Activated CD4-positive, CD25-positive, alpha-beta regulatory T cell treated with anti-CD3 and anti-CD28 coated beads, Interleukin-2, amount 50 U/mL, for 72 hours (primary cell): ENCODE data around the gene SETD1B.
"Not testable (repeated sequence)": the region's sequence is repeated elsewhere in the genome, so short reads cannot be mapped to it uniquely, and the experiment has no call there.

Experiments
- DNase-seq: peaks from one replicate; pipeline ENCODE4 v3.0.0; 2021

The SETD1B gene

DNA sequence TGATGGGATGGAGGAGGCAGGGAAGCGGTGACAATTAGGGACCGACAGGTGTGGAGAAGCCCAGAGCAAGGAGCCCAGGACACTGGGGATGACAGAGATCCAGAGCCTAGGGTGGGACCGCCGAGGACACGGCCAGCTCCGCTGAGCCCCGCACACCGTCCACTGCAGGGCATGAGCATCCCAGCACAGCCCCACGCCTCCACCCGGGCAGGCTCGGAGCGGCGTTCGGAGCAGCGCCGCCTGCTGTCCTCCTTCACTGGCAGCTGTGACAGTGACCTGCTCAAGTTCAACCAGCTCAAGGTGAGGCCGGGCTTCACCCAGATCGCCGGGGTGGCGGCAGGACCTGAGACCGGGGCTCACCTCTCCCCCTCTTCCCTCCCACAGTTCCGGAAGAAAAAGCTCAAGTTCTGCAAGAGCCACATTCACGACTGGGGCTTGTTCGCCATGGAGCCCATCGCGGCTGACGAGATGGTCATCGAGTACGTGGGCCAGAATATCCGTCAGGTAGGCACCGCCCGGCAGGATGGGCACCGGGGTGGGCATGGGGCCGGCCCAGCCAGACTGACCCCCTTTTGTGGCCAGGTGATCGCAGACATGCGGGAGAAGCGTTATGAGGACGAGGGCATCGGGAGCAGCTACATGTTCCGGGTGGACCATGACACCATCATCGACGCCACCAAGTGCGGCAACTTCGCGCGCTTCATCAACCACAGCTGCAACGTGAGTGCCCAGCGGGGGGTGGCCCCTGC is 23.7 kb downstream of the SETD1B start:
- no peak for DNase-seq

GRCh38 chr12:121828306-121828705 is 24.5 kb downstream of the SETD1B start:
- DNase-seq, result no peak

GRCh38 chr12:121828826-121829225 is 25.0 kb downstream of the SETD1B start:
- DNase-seq, result no peak

- no peak for DNase-seq
Measured at GRCh38 chr12:121829250-121829918, 25.6 kb downstream of the SETD1B start.

GRCh38 chr12:121830134-121830533 is 26.3 kb downstream of the SETD1B start:
- no peak for DNase-seq

DNA sequence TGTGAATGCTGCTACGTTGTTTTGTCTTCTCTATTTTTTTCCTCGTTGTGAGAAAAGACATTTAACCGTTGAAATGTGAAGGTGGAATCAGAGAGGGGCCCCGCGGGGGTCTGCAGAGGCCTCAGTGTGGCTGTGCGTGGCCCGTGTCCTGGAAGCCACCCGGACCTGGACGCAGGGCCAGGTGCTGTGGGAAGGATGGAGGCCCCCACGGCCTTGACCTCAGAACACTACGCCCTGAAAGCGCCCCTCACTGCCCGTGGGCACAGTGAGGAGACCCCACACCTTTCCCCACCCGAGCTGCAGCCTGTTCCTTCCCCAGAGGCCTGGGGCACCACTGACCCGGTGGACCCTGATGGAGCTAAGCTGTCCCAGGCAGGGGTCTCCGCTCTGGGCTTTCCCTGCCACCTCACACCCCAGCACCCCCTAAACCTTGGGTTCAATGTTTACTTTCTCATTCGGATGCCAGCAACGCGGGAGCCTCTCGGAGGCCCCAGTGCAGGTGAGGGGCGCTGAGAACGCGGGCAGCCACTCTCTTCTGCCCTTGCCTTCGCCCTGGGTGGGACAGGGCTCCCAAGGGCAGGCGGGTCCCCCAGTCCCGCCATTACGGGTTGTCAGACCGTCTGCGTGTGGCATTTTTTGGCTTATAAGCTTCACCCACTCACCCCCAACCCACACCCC is 26.9 kb downstream of the SETD1B start:
- no peak for DNase-seq

- DNase-seq, result no peak
Measured at GRCh38 chr12:121831571-121832245, 27.9 kb downstream of the SETD1B start.

- no peak for DNase-seq
Measured at GRCh38 chr12:121837680-121838079, 33.9 kb downstream of the SETD1B start.

DNA sequence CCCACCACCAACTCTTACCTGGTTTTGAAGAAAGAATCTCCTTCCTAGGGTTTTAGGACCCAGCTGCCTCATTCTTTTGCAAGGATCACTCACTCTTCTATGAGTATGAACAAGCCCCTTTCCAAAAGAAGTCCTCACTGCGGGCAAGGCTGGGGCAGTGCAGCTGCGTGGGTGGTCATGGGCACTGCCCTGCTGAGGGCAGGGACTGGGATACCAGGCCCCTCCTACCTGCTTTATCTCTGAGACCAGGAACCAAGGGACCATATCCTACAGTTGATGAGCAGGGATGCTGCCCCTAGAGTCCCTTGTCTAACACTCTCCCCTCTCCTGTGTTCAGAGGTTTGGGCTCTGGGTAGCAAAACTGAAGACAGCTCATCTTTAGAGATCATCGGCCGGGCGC is 34.3 kb downstream of the SETD1B start:
- no peak for DNase-seq

DNA sequence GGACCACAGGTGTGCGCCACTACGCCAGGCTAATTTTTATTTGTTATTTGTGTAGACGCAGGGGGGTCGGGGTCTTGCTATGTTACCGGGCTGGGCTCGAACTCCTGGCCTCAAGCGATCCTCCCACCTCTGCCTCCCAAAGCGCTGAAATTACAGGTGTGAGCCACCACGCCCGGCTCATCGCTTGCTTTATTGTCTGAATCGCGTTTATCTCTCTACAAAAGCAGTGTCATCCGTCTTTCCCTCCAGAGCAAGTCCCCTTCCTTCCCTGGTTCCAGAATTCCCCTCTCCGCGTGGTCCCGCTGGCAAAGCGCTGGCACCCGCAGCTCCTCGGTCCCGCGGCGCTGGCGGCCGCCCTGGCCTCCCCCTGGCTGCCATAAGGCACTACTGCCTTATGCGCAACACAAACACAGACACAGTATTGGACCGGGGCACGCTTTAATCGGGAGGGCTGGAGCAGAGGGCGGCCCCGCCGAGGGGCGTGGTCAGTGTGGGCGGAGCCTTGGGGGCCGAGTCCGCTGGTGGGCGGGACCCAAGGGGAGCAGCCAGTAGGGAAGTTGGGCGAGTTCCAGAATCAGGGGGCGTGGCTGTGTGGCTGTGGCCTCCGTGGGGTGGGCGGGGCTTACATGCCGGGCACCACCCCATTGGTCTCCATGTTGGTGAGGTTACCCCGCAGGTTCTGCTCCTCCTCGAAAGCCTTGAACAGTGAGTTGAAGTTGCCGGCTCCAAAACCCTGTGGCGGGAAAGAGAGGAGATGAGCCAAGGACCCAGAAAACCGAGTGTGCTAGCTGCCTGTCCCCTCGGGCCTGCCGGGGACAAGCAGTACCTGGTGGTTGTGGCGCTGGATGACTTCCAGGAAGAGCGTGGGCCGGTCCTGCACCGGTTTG is 35.5 kb downstream of the SETD1B start:
- DNase-seq, result peak; percentile 100

DNA sequence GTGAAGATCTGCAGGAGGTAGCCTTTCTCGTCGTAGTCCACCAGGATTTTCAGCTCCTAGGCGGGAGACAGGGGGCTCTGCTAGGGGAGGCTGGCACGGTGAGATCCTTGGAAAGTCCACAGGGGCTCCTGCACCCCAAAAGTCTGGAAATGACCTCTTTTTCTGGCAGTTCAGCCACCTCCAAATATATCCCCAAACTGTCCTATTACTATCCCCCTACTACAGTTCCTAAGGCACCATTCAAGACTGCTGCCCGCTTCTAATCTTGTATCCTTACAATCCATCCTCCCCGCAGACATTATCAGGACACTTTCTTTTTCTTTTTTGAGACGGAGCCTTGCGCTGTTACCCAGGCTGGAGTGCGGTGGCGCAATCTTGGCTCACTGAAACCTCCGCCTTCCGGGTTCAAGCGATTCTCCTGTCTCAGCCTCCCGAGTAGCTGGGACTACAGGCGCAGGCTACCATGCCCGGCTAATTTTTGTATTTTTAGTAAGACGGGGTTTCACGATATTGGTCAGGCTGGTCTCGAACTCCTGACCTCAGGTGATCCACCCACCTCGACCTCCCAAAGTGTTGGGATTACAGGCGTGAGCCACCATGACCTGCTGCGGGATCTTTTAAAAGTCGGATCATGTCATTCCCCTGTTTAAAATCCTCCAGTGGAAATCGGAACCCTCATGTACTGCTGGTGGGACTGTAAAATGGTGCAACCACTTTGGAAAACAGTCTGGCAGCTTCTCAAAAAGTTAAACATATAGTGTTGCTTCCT is 36.4 kb downstream of the SETD1B start:
- DNase-seq, result no peak

DNA sequence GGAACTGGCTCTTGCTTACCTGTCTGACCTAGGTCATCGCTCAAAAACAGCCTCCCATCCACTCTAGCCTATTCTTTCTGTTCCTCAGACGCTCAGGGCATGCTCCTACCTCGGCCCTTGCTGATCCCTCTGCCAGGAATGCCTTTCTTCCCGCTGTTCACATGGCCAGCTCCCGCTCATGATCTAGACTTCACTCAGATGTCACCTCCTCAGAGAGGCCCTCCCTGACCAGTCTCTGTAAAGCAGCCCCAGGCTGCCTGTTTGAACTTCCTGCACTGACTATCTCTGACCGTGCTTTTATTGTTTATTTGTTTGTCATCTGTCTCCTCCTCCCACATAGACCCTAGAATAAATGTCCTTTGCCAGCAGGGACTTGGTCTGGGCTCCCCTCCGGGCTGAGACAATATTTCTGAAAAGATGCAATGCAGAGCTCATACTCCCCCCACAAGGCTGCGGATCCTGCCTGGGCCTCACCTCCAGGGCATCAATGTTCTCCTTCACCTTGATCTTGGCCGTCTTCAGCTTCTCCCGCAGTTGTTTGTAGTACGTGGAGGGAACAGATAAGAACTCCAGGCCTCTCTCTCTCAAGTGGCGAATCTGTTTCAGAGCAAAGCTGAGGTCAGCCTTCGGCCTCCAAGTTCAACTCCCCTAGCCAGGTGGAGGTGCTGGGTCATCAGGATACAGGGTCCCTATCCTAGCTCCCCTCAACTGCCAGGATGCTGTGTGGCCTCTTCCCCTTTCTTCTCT is 39.6 kb downstream of the SETD1B start:
- no peak for DNase-seq

DNA sequence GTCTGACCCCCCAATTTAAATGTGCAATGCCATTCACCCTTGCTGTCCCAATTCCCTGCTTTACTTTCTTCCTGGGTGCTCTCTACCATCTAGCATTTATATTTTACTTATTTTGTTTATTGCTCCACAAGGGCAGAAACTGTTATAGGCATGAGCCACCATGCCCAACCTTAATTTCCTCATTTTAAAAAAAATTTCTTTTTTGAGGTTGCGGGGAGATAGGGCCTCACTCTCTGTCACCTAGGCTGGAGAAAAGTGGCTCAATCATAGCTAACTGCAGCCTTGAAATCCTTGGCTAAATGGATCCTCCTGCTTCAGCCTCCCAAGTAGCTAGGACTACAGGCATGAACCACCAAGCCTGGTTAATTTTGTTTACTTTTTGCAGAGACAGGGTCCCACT is 41.9 kb downstream of the SETD1B start:
- no peak for DNase-seq

- DNase-seq, result no peak
Measured at GRCh38 chr12:121849211-121849610, 45.4 kb downstream of the SETD1B start.

- DNase-seq, result no peak
Measured at GRCh38 chr12:121849665-121850064, 45.9 kb downstream of the SETD1B start.

- DNase-seq, result not testable (repeated sequence)
Measured at GRCh38 chr12:121852392-121852791, 48.6 kb downstream of the SETD1B start.

GRCh38 chr12:121857322-121858246 is 53.8 kb downstream of the SETD1B start:
- no peak for DNase-seq

- no peak for DNase-seq
Measured at GRCh38 chr12:121858318-121858661, 54.5 kb downstream of the SETD1B start.

DNA sequence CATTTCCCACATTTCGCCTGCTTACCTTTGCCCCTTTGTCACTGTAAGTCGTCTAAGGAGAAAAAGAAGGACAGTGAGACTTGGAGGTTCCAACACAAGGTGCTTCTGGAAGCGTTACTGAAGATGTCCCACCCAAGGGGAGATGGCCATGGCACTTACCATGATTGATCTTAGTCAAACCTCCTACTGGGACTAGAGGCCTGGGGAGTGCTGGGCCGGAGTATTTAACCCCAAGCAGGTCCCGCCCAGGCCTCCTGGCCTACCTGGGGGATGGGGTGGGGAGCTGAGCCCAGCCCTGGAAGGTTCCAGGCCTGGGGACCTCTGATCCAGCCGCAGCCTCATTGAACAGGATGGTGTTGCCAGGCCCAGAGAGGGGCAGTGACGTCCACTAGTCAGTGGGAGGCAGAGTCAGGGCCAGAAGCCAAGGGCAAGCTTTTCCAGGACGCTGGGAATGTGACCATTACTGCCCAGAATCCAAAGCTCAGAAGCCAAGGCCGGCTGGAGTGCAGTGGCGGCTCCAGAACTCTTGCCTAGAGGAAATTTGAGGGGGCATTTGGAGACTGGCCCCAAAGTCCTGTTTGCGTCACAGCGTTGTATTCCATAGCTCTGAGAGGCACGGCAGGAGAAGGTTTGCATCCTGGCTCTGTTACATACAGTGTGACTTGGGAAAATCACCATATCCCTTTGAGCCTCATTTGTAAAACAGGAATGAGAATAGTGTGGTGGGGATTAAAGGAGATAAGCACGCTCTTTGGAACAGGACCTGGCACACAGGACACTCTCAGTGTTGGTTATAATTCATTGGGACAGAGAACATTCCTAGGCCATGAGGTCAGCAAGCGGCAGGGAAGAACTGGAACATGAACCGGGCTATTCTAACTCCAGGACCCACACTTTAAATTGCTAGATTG is 55.1 kb downstream of the SETD1B start, which contains the start of gene HPD:
Gene HPD (minus strand): TSS at position 198 of the 911 bp plus-strand sequence. CDS start 36 bp downstream, at position 162.
- DNase-seq, result no peak
